Mesothelial cell of epicardium (in vitro differentiated cells): ENCODE data around the gene FABP7. TPM values are rescaled to one million over a fixed set of nuclear protein-coding genes. Genes with fewer than 3 reads are reported as not detected.

Experiments
- DNase-seq, 2 experiments: peaks; one replicate each; pipeline ENCODE4 v3.0.0; 2021; ENCODE audit warnings: low spot score in 2 of 2; ENCODE audit not compliant: unreplicated experiment in 2 of 2
- H3K27ac Mint-ChIP-seq: 2 replicates; pipeline ENCODE4 v1.8.0; 2021; ENCODE audit warnings: mixed read lengths
- H3K27me3 Mint-ChIP-seq: 2 replicates; pipeline ENCODE4 v1.8.0; 2021; ENCODE audit warnings: low read depth, mixed read lengths
- H3K36me3 Mint-ChIP-seq: 2 replicates; pipeline ENCODE4 v1.8.0; 2021; ENCODE audit warnings: mixed read lengths
- H3K4me1 Mint-ChIP-seq: 2 replicates; pipeline ENCODE4 v1.8.0; 2021; ENCODE audit warnings: mixed read lengths
- H3K4me3 Mint-ChIP-seq: 2 replicates; pipeline ENCODE4 v1.8.0; 2021; ENCODE audit warnings: mild to moderate bottlenecking, moderate library complexity, mixed read lengths
- H3K9me3 Mint-ChIP-seq: 2 replicates; pipeline ENCODE4 v1.8.0; 2021; ENCODE audit warnings: mixed read lengths
- total RNA-seq: library from RNA; stranded (reverse); gene quantifications from 3 replicates; pipeline ENCODE4 v1.2.1, GENCODE V29; 2021
- TF ChIP-seq, protein P1 (sequence below): fragments of 200-600 bp; sonication (generic); IDR thresholded peaks from one replicate; pipeline ENCODE4 v1.5.0; 2021; ENCODE audit warnings: antibody characterized with exemption; ENCODE audit not compliant: unreplicated experiment

The FABP7 gene
- total RNA-seq, 1 donor from 2014 or later, result 4.0 TPM

DNA sequence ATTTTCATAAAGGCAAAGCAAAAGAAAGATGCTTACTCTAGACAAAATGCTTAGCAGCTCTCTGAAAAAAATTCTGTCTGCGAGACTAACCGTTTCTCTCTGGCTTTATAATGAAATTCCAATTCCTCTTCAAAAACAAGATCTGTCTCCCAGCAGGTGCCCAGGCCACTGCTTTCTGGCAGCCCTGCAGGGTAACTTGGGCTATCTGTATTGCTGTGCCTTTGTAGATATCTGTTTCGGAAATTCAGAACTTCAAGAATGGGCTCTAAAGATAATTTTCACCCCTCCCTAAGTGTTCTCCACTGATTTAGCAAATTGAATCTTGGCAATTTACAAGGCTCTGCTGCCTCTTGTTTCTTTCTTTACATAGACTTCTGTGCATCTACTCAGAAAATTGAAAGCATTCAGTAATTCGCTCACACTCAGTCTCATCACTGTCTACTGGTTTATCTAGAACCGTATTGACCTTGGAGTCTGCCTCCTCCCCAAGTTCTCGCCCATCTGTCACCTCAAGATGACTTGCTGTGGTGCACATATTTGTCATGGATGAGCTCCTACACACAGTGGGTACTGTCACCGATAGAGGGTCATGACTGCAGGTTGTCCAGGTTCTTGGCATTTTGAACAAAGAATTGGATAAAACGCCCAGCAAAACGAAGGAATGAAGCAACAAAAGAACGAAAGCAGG, 26.4 kb upstream of the FABP7 start:
- DNase-seq, result no peak
- H3K36me3 Mint-ChIP-seq, result peaks cover 6% of the 10 kb centered on the region
- TF ChIP-seq, protein P1, sequence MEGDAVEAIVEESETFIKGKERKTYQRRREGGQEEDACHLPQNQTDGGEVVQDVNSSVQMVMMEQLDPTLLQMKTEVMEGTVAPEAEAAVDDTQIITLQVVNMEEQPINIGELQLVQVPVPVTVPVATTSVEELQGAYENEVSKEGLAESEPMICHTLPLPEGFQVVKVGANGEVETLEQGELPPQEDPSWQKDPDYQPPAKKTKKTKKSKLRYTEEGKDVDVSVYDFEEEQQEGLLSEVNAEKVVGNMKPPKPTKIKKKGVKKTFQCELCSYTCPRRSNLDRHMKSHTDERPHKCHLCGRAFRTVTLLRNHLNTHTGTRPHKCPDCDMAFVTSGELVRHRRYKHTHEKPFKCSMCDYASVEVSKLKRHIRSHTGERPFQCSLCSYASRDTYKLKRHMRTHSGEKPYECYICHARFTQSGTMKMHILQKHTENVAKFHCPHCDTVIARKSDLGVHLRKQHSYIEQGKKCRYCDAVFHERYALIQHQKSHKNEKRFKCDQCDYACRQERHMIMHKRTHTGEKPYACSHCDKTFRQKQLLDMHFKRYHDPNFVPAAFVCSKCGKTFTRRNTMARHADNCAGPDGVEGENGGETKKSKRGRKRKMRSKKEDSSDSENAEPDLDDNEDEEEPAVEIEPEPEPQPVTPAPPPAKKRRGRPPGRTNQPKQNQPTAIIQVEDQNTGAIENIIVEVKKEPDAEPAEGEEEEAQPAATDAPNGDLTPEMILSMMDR, result no peak
- H3K4me1 Mint-ChIP-seq, result peaks cover 19% of the 10 kb centered on the region
- H3K27ac Mint-ChIP-seq, result no peak overlapping the region
- no peak overlapping the region for H3K4me3 Mint-ChIP-seq
- peaks cover 20% of the 10 kb centered on the region for H3K9me3 Mint-ChIP-seq
- no peaks in the 10 kb centered on the region for H3K27me3 Mint-ChIP-seq

DNA sequence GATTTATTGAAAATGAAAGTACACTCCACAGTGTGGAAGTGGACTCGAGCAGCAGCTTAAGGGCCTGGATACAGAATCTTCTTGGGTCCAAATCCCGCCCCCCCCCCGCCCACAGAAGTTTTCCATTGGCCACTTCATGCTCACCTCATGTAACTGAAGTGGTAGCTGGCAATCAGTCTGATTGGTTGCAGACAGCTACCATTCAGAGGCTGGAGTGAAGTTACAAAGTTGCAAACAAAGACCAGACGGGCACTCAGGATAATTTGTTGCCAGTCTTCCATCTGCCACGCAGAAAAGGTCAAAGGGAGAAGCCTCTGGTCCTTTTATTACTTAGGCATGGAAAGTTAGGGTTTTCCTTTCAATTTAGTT, 25.8 kb upstream of the FABP7 start:
- Mint-ChIP-seq H3K36me3 (peaks cover 4% of the 10 kb centered on the region), H3K9me3 (peaks cover 18% of the 10 kb centered on the region), H3K4me3 (no peak overlapping the region), H3K4me1 (peaks cover 19% of the 10 kb centered on the region), H3K27ac (no peak overlapping the region), H3K27me3 (no peaks in the 10 kb centered on the region)
- DNase-seq, result no peak
- TF ChIP-seq, protein P1, result no peak

DNA sequence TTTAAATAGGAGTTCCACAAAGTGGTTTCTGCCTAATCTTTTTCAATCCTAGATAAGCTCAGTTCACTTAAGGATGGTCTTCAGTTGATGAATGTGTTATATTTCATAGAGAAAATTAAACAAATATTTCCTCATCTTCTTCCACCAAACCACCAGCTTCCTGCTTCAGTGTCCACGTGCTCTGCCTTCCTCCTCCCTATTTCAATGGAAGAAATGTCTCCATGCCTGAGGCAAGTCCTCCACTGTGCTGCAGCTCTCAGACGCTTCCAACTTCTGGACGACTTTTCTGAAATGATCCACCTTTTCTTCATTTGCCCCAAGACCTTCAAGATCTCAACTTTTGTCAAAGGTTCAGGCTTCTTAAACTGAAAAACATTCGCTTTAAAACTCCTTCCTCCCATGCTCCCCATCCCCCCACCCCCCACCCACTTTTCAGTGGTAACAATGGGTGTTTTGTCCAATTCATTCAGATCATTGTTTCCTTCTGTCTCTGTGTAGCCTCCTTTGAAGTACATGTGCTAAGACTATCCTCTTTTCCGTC, 25.3 kb upstream of the FABP7 start:
- Mint-ChIP-seq H3K27ac (no peak overlapping the region), H3K4me1 (peaks cover 19% of the 10 kb centered on the region), H3K9me3 (peaks cover 16% of the 10 kb centered on the region), H3K36me3 (peaks cover 3% of the 10 kb centered on the region), H3K27me3 (no peaks in the 10 kb centered on the region), H3K4me3 (no peak overlapping the region)
- DNase-seq, result no peak
- TF ChIP-seq, protein P1, result no peak

DNA sequence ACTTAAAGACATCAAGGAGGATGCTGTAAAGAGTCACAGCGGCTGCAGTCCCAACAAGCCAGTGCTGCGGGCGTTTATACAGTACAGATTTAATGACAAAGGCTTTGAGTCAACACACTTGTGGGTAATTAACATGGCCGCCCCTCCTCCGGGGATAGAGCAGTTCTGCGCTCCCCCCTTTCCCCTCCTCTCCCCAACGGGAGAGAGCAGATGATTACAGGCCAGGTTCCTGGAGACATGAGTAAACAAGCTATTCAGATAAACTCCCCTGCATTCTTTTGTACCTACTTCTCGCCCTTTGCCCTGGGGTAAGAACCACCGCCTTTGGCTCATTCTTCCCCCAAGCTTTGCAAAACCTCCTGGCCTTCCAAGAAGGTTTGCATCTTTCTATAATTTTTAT, 23.6 kb upstream of the FABP7 start:
- Mint-ChIP-seq H3K27ac (no peak overlapping the region), H3K27me3 (no peaks in the 10 kb centered on the region), H3K4me3 (no peak overlapping the region), H3K9me3 (peaks cover 12% of the 10 kb centered on the region), H3K36me3 (no peaks in the 10 kb centered on the region), H3K4me1 (peaks cover 15% of the 10 kb centered on the region)
- no peak for DNase-seq
- TF ChIP-seq, protein P1, result no peak

DNA sequence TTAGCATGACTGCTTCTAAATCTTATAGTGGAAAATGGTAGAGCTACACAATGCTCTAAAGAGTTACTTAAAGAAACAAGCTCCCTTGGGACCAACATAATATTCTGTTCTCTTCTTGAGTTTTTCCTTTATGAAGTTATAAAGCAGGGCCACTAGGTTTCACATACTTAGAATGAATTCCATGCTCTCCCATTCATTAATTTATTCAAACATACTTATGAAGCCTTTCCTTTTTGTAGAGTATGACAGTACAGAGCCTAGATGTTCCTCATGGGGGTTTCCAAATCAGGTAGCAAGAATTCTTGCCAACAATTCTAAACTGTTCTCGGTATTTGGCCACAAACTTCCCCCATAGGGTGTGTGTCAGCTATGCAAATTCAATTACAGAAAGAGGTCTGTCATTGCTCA, 20.6 kb upstream of the FABP7 start:
- Mint-ChIP-seq H3K4me1 (peaks cover 12% of the 10 kb centered on the region), H3K4me3 (no peak overlapping the region), H3K36me3 (no peaks in the 10 kb centered on the region), H3K27ac (no peak overlapping the region), H3K27me3 (no peaks in the 10 kb centered on the region), H3K9me3 (peaks cover 12% of the 10 kb centered on the region)
- TF ChIP-seq, protein P1, result no peak
- no peak for DNase-seq

DNA sequence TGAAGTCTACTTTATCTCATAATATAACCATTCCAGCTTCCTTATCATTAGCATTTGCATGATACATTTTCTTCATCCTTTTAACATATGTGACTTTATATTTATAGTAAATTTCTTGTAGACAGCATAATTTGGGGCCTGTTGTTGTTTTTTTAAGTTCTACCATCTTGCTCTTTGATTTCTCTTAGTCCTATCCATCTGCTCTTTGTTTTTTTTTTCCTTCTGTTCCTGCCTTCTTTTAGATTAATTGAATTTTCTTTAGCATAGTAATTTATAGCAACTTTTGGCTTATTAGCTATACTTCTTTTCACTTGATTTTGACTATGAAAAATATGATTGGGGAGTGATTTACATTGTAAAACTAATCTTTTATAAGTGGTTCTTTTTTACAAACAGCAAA, 19.2 kb upstream of the FABP7 start:
- no peaks in the 10 kb centered on the region for H3K36me3 Mint-ChIP-seq
- peak overlapping the region; percentile 54 for H3K27ac Mint-ChIP-seq
- H3K4me3 Mint-ChIP-seq, result no peak overlapping the region
- TF ChIP-seq, protein P1, result no peak
- no peaks in the 10 kb centered on the region for H3K27me3 Mint-ChIP-seq
- peaks cover 12% of the 10 kb centered on the region for H3K4me1 Mint-ChIP-seq
- no peak for DNase-seq
- peaks cover 6% of the 10 kb centered on the region for H3K9me3 Mint-ChIP-seq
